ENCODE data around the gene STARD3. TPM values are rescaled to one million over a fixed set of nuclear protein-coding genes. Genes with fewer than 3 reads are reported as not detected.
A peak's percentile ranks its signal among the peaks of the same experiment; 100 is the strongest.

Gene STARD3
- total RNA-seq, 2 donors from 2014 or later: 37.2 to 44.3 TPM

GRCh38 chr17:39602533-39603303 lies 34.2 kb upstream of the STARD3 start:
- intact Hi-C loops (cut with DNase I, micrococcal nuclease): no loop called here
- no peak for DNase-seq

GRCh38 chr17:39603304-39604016 lies 33.5 kb upstream of the STARD3 start:
- intact Hi-C loops (cut with DNase I, micrococcal nuclease): no loop called here
- no peak for ATAC-seq

More at GRCh38 chr17:39602533-39603303, 34.2 kb upstream of the STARD3 start:
- no peak for ATAC-seq

GRCh38 chr17:39604911-39605491 lies 31.9 kb upstream of the STARD3 start:
- intact Hi-C loops (cut with DNase I, micrococcal nuclease): no loop called here
- DNase-seq: no peak
- no peak for ATAC-seq

More at GRCh38 chr17:39603304-39604016, 33.5 kb upstream of the STARD3 start:
- no peak for DNase-seq

DNA sequence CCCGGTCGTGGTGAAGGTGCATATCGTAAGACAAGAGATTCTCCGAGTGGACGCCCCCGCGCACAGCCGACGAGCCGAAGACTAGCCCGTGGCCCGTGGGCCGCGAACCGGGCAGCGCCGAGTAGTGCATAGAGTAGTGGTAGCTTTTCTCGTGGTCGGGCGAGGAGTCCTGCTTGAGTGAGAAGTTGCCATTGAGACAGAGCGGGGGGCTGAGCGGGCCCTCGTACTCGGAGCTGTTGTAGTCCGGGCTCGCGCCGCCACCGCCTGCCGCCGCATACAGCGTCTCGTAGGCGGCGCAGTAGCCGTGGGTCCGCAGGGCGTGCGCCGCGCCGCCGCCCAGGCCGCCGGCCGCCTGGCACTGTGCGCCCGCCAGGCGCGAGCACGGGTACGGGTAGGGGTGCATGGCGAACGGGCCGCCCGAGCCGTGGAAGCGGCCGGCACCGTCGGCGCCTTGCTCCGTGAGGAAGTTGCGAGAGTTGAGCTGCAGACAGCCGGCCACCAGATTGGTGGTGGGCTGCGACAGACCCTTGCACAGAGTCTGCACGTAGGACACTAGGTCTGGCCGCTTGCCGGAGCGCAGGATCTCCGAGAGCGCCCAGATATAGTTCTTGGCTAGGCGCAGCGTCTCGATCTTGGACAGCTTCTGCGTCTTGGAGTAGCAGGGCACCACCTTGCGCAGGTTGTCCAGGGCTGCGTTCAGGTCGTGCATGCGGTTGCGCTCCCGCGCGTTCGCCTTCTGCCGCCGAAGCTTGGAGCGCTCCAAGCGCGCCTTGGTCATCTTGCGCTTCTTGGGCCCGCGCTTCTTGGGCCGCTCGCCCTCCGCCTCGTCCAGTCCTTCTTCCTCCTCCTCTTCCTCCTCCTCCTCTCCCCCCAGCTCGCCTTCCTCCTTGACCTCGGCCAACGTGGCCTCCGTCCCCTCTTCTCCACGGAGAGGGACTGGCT lies 31.2 kb upstream of the STARD3 start:
- intact Hi-C loops (cut with DNase I, micrococcal nuclease): no loop called here
- DNase-seq (no peak), ATAC-seq (peak; percentile 69)

GRCh38 chr17:39606434-39607056 lies 30.4 kb upstream of the STARD3 start:
- ATAC-seq (peak; percentile 60), DNase-seq (no peak)
- intact Hi-C loops (cut with DNase I, micrococcal nuclease): no loop called here

DNA sequence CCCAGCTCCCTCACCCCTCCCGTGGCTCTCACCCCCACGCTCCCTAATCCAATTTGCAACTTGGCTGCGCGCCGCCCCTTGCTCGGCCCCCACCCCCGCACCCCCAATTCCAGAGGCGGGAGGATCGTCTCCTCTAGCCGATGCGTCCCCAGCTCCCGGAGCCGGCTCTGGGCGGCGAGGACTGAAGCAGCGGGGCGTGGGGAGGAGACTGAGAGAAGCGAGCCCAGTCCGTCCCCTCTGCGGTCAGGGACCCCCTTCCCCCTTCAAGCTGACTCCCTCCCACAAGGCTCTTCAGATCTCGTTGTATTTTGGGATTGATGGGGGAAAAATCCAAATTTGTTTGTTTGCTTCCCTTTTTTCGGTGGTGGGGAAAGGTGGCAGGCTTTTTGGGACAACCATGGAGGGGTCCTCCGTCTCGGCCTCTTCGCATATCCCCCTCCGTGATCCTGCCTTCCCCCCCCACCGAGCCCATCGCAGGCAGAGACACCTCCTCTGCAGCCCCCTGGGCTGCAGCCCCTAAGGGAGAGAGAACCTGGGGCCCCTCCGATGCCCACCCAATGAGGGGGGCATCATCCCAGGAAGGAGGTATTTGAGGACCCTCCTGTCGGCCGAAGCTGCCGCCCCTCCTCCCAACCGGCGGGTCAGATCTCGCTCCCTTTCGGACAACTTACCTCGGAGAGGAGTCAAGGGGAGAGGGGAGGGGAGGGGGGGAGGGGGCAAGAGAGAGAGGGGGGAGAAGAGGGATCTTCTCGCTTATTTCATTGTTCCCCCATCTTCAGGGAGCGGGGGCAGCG lies 29.7 kb upstream of the STARD3 start:
- intact Hi-C loops (cut with DNase I, micrococcal nuclease): no loop called here
- ATAC-seq: no peak
- no peak for DNase-seq

DNA sequence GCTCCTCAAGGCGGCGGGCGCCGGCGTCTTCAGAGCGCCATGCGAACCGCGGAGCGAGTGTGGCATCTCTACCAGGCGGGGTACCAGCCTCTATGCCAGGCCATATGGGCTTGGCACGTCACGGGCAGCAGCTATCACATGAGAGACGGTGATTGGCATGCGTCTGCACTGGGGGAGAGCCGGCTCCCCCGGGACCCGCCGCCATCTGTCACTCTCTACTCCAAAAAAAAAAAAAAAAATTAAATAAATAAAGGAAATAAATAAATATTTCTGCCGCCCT lies 29.2 kb upstream of the STARD3 start, which contains the start of gene NEUROD2:
TSS of gene NEUROD2 (minus strand) at position 70 of the 280 bp plus-strand sequence. CDS start 1,321 bp downstream, outside the sequence.
- ATAC-seq (no peak), DNase-seq (no peak)
- intact Hi-C loops (cut with DNase I, micrococcal nuclease): no loop called here

- intact Hi-C loops (cut with DNase I, micrococcal nuclease): no loop called here
- DNase-seq (no peak), ATAC-seq (no peak)
Observed at GRCh38 chr17:39608142-39608981, 28.6 kb upstream of the STARD3 start.

DNA sequence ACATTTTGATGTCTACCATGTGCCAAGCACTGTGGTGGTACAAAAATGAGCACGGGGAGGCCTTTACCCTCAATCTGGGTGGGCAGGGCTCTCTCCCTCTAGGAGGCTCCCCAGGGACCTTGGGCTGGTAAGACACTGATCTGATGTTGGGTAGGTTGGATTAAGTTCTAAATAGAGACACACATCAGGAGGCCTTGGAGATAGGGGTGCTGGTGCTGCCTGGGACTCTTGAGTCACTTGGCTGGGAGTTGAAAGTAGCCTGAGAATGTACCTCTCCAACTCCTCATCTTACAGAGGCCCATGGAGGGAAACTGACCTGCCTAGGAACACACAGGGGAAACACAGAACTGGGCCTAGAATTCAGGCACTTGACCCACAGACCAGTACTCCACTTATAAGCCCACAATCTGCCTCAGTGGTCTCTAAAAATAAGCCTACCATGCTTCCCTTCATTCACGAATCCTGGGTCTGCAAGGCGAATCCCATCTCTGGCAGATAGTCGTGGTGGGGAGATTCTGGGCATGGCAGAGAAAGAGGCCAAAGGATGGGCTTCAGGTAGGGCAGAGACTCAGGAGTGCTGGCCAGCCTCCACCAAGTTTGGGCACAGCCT lies 27.4 kb upstream of the STARD3 start:
- DNase-seq: no peak
- no peak for ATAC-seq
- intact Hi-C loops (cut with DNase I, micrococcal nuclease): no loop called here

DNA sequence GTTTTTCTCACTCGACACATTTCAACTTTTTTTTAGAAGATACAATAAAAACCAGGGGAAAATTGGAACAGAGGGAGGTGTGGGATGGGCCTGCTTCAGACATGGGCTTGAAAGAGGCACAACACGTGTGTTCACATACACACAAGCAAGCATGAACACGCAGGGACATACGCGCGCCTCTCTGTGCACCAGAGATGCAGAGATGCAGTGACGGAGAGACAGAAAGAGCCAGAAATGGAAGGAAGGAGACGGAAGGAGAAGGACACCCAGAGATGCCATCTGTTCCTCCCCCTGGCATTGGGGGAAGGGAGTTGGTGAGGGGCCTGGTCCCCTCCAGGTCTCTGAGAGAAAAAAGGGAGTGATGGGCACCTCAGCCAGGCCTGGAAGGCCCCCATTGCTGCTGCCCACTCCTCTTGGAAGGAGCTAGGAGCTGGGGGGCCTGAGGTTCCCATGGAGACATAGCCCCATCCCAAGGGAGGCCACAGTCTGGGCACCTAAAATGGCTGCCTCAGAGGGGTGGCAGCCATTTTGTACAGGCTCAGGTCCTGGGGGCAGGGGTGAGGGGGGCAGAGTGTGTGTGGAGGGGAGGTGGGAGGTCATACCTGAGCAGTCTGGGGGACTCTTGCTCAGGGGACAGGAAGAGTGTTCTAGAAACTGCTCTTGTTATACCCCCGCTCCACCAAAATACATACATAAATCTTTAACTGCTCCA lies 25.4 kb upstream of the STARD3 start:
- intact Hi-C loops (cut with DNase I, micrococcal nuclease): no loop called here
- DNase-seq (no peak), ATAC-seq (no peak)

DNA sequence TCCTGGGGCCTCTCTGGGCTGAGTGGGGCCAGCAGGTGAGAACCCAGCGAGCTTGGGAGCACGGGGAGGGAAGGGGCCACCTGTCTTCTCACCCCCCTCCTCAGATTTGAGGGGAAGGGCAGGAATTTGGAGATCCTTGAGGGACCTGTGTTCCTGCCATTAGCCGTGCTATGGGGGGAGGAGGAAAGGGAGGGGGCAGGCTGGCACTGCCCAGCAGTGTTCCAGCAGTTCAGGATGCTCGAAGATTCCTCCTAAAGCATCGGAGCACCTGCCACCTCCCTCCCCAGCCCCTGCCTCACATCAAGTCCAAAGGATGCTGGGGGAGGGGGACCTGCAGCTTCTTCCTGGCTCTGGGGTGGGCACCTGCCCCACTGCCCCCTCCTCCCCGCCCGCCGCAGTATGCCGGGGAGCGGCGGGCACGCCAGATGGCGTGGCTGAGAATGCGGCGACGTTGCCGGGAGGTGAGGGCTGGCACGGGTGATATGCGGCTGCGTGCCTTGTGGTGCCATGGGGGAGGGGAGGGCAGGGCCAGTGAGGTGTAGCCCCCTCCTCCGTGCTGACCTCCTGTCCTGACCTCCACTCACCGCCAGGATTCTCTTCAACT lies 24.6 kb upstream of the STARD3 start:
- intact Hi-C loops (cut with DNase I, micrococcal nuclease): no loop called here
- no peak for DNase-seq
- no peak for ATAC-seq

DNA sequence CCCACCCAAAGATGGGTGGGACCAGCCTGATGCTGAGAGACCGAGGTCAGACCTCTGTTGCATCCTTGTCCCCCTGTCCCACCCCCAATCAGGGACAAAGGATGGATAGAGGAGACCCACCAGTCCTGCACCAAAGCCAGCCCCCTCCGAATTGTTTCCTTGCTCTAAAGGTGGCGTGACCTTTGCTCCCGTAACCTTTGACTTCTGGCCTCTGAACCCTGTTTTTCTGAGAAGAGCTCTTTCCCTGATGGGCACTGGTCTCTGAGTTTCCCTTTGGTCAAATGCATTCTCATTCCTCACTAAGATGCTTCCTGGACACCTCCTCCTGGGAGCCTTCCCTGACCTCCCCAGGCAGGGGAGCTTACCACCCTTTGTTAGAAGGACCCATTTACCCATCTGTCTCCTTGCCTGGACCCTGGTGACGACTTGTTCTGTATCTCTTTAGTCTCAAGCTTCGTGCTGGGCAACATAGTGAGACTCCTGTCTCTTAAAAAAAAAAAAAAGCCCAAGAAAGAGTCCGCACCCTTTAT lies 23.9 kb upstream of the STARD3 start:
- intact Hi-C loops (cut with DNase I, micrococcal nuclease): no loop called here
- DNase-seq: no peak
- ATAC-seq: no peak

DNA sequence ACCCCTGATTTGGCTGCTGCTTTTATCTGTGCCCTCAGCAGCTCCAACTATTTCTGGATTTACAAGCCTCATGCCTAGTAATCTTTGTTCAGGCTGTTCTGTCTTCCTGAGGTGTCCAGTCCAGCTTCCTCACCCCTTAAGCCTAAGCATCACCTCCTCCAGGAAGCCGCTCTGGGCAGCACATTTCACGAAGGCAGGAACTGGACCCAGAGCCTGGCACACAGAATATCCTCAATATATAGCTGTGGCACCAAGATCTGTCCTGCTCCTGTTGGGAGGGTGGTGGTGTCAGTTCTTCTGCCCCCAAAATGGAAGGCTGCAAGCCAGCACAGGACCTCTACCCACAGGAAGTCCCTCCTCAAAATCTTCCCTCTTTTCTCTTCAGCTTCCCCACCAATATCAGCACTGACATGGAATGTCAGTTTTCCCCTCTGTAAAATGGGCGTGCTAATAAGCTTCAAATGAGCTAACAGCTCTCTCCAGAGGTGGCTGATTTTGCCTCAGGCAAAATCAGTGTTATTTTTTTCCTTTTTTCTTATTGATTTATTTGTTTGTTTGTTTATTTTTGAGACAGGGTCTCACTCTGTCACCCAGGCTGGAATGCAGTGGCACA lies 22.3 kb upstream of the STARD3 start:
- DNase-seq (no peak), ATAC-seq (no peak)
- intact Hi-C loops (cut with DNase I, micrococcal nuclease): no loop called here

DNA sequence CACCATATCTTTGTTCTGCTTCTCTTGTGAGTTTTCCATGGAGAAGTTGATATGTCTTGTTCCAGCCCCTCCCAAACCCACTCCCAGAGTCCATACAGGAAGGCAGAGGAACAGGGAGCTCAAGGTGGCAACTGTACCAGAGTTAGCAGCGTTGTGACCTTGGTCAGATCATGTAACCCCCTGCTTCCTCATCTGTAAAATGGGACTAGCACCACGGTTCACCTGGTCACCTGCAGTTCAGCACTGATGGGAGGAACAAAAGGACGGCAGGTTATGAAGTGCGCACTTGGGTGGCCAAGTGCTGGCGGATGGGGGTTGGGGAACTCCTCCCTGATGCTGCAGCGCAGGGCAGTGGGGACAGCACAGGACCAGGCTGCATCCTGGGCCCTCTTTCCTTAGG lies 21.5 kb upstream of the STARD3 start:
- intact Hi-C loops (cut with DNase I, micrococcal nuclease): no loop called here
- DNase-seq: no peak
- ATAC-seq: no peak

DNA sequence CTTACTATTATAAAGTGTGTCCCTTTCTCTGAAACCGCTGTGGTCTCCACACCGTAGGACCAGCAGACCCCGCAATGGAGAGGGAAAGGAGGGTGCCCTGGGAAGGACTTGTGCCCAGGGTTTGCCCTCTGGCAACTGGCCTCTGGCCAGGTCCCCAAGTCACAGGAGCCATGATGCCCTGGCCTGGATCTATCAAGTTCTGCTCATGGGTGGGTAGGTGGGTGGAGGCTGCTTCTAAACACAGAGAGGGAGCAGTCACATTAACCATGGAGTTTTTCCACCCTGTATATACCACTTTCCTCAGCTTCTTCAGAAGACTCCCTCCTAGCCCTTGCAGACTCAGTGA lies 19.9 kb upstream of the STARD3 start:
- intact Hi-C loops (cut with DNase I, micrococcal nuclease): no loop called here
- DNase-seq (no peak), ATAC-seq (no peak)

Data from left colon (tissue), 2 donors.